Kidney (tissue), 14 donors: Measurements from ENCODE around the gene LAMB3. TPM values are rescaled to one million over a fixed set of nuclear protein-coding genes. Genes with fewer than 3 reads are reported as not detected.

ENCODE experiments used
- DNase-seq, 5 donors: peaks; one replicate each; pipeline ENCODE4 v3.0.0-alpha.2; 2013 to 2020
- FAIRE-seq: peaks from 2 replicates; lab custom pipeline; 2012; peaks lifted over from hg19 to GRCh38; lab: Jason Lieb, UNC
- H3K27ac ChIP-seq, 2 donors: one replicate each; pipeline ENCODE4 v1.7.0; 2013; ENCODE audit warnings: low read depth in 2 of 2, low read length in 2 of 2, inconsistent platforms in 1 of 2
- H3K27me3 ChIP-seq: one replicate; pipeline ENCODE4 v1.7.1; 2013; ENCODE audit warnings: low read length, inconsistent platforms; ENCODE audit not compliant: control insufficient read depth, insufficient read depth
- H3K36me3 ChIP-seq, 3 donors: one replicate each; pipeline versions ENCODE4 v1.7.0 to v1.7.1; 2013; ENCODE audit warnings: low read length in 3 of 3, control low read depth in 1 of 3, inconsistent platforms in 1 of 3; ENCODE audit not compliant: insufficient read depth in 3 of 3, control insufficient read depth in 2 of 3
- H3K4me1 ChIP-seq, 3 donors: one replicate each; pipeline versions ENCODE4 v1.7.0 to v1.7.1; 2013; ENCODE audit warnings: low read length in 3 of 3, inconsistent platforms in 1 of 3, low read depth in 1 of 3; ENCODE audit not compliant: control insufficient read depth in 2 of 3, insufficient read depth in 2 of 3
- H3K4me3 ChIP-seq, 3 donors: one replicate each; pipeline versions ENCODE4 v1.7.0 to v1.8.1; 2013; ENCODE audit warnings: low read length in 3 of 3, control low read depth in 1 of 3, inconsistent platforms in 1 of 3
- H3K9ac ChIP-seq, 3 donors: one replicate each; pipeline versions ENCODE4 v1.7.0 to v1.7.1; 2013; ENCODE audit warnings: low read length in 3 of 3, control low read depth in 1 of 3, inconsistent platforms in 1 of 3
- H3K9me3 ChIP-seq, 3 donors: one replicate each; pipeline versions ENCODE4 v1.7.0 to v1.7.1; 2013; ENCODE audit warnings: low read length in 3 of 3, control low read depth in 1 of 3, inconsistent platforms in 1 of 3; ENCODE audit not compliant: control insufficient read depth in 2 of 3, insufficient read depth in 1 of 3
- intact Hi-C: fragments of 100-400 bp; cut with DNase I; formaldehyde crosslinking; loops from one replicate; pipeline ENCODE4 v1.11.1; 2022
- polyA plus RNA-seq: library from polyadenylated mRNA; stranded (reverse); fragments of 350-450 nt; fragmentation: Illumina TruSeq; extraction: RNeasy Lipid Tissue Mini Kit (QIAGEN cat#74804); gene quantifications from one replicate; pipeline ENCODE4 v1.2.3, GENCODE V29; 2014; ENCODE audit warnings: low read depth, low replicate concordance; ENCODE audit not compliant: insufficient read depth
- total RNA-seq: library from RNA; stranded (reverse); fragmentation: NEBNext Ultra II Directional; extraction: Animal tissue kit (Norgen Biotek cat#: 25700); gene quantifications from one replicate; pipeline ENCODE4 v1.2.1, GENCODE V29; 2021
- TF ChIP-seq, protein P1 (sequence below): IDR thresholded peaks from 3 replicates; pipeline ENCODE4 v1.5.1; 2012; ENCODE audit warnings: mild to moderate bottlenecking, moderate library complexity, borderline replicate concordance; ENCODE audit not compliant: insufficient read depth; ENCODE audit errors: extremely low read depth
- donor health status: control.
- donor health status: control.
- donor health status: control.
- donor health status: control.
- donor health status: control.
- donor health status: DM: yes; HTN: yes; CAD: no.
- donor health status: Normal renal cell carcinoma (clear cell type).

LAMB3 gene
- total and polyA plus RNA-seq, 2 donors from 2014 or later: 2.5 to 59.7 TPM

GRCh38 chr1:209610631-209610905 lies 41.7 kb downstream of the LAMB3 start:
- Histone ChIP-seq H3K9ac (no peak overlapping the region), H3K9me3 (no peaks in the 10 kb centered on the region), H3K27ac (no peak overlapping the region), H3K27me3 (no peaks in the 10 kb centered on the region), H3K4me3 (no peak overlapping the region), H3K36me3 (no peaks in the 10 kb centered on the region), H3K4me1 (no peaks in the 10 kb centered on the region)
- TF ChIP-seq, protein P1, sequence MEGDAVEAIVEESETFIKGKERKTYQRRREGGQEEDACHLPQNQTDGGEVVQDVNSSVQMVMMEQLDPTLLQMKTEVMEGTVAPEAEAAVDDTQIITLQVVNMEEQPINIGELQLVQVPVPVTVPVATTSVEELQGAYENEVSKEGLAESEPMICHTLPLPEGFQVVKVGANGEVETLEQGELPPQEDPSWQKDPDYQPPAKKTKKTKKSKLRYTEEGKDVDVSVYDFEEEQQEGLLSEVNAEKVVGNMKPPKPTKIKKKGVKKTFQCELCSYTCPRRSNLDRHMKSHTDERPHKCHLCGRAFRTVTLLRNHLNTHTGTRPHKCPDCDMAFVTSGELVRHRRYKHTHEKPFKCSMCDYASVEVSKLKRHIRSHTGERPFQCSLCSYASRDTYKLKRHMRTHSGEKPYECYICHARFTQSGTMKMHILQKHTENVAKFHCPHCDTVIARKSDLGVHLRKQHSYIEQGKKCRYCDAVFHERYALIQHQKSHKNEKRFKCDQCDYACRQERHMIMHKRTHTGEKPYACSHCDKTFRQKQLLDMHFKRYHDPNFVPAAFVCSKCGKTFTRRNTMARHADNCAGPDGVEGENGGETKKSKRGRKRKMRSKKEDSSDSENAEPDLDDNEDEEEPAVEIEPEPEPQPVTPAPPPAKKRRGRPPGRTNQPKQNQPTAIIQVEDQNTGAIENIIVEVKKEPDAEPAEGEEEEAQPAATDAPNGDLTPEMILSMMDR: no peak
- no peak for FAIRE-seq
- no peak for DNase-seq
- intact Hi-C loops: no loop called here

DNA sequence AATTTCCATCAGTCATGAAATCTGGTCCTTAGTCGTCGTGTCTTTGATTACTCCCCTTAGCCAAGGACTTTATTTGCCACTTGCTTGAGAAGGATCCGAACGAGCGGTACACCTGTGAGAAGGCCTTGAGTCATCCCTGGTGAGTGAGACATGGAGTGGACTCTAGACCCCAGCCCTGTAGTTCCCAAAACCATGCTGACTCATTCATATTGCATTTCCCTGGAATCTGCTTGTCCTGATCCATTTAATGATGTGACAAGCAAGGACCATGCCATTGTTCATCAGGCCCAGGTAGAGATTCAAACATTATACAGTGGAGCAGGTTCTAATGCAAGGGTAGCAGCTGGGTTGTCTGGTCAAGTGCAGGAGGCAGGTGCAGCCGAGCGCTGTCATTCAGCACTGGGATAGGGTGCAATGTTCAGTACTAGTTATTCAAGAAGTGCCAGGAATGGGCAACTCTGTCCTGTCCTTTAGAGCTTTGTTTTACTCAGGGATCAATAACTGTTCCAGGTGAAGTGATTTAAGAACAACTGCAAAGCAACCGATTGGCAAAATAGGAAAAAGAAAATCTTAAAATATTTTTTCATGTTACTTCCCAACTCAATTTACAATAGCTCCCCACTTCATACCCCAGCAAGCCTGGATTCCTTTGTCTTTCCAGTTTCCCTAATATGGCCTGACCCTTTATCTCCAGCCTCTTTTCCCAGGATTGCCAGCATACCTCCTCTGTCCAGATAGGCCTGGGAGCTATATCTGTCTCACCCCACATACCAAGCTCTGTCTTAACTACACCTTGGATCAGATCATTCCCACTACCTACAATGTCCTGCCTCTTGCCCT lies 42.2 kb downstream of the LAMB3 start:
- TF ChIP-seq, protein P1: no peak
- H3K27ac ChIP-seq: no peak overlapping the region
- H3K36me3 ChIP-seq: no peaks in the 10 kb centered on the region
- DNase-seq: no peak
- FAIRE-seq: no peak
- no peaks in the 10 kb centered on the region for H3K27me3 ChIP-seq
- intact Hi-C loops: no loop called here
- H3K4me1 ChIP-seq: no peaks in the 10 kb centered on the region
- H3K9me3 ChIP-seq: no peaks in the 10 kb centered on the region
- no peak overlapping the region for H3K9ac ChIP-seq
- no peak overlapping the region for H3K4me3 ChIP-seq

DNA sequence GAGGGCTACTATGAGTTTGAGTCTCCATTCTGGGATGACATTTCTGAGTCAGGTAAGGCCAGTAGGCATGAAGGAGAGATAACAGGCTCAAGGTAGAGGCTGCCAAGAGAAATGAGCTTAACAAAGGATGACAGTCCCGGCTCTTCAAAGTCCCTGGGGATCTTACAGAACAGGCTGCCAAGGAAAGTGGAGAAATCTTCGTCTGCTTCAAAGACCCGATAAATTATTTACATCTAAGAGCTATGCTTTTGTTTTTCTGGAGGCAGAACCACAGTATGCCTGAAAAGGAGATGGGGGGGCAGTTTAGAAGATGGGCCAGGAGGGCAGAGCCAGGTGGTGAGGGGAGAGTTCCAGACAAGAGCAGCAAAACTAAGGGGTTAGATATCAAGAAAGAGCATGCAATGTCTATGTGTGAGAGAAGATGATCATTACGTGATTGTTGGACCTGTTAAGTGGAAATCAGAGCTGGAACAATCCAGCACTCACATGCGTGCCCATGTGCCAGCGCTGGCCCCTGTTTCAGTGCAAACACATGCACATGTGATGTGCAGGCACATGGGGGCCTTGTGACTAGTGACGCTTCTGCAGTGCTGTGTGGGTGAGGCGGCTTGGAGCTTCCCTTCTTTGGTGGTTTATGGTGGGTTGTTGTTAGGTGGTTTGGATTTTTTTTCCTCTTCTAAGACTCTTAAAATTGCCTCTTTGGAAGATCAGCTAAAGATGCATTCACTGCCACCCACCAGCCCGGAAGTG lies 43.0 kb downstream of the LAMB3 start:
- no peak for FAIRE-seq

More for the DNA sequence above, 43.0 kb downstream of the LAMB3 start:
- Histone ChIP-seq H3K4me3 (no peak overlapping the region), H3K4me1 (no peaks in the 10 kb centered on the region), H3K9ac (no peak overlapping the region), H3K27ac (no peak overlapping the region), H3K9me3 (no peaks in the 10 kb centered on the region), H3K27me3 (no peaks in the 10 kb centered on the region), H3K36me3 (no peaks in the 10 kb centered on the region)
- intact Hi-C loops: no loop called here
- no peak for DNase-seq
- TF ChIP-seq, protein P1: no peak
